ENCODE measurements around the gene SHROOM2. TPM values are rescaled to one million over a fixed set of nuclear protein-coding genes. Genes with fewer than 3 reads are reported as not detected.

Gene SHROOM2
- total RNA-seq, 1 experiment from 2014 or later, result 14.2 TPM

DNA sequence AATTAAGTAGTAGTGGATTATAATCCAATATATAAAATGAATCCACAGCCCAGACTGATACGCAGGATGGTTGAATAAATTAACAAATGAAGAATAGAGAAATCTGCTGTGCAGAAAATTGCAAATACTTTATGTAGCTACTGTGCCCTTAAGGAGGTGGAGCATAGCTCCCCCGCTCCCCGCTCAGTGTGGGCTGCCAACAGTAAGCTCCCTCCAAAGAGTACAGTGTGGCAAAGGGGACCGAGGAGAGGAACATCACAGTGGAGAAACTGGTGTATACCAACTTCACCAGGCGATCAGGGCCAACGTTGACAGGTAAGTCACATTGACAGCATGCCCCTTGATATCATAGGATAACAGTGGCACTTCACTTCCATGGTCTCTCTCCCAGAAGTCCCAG lies 123.0 kb downstream of the SHROOM2 start:
- H3K27me3 Mint-ChIP-seq (ENCODE audit: insufficient read depth, unreplicated experiment), result no peaks in the 10 kb centered on the region
- ChIA-PET POLR2A (no interaction called here), CTCF (no interaction called here)
- Histone ChIP-seq H3K4me1 (no peaks in the 10 kb centered on the region), H3K4me3 (ENCODE audit: low read depth, low read length) (no peak overlapping the region), H3K27me3 (replicated peaks; ENCODE audit: control insufficient read depth, insufficient read depth, low read length) (no peaks in the 10 kb centered on the region), H3K36me3 (ENCODE audit: control insufficient read depth, insufficient read depth, low read length) (no peaks in the 10 kb centered on the region), H3K9me3 (no peaks in the 10 kb centered on the region)
- no peaks in the 10 kb centered on the region for H3K9me3 Mint-ChIP-seq (ENCODE audit: unreplicated experiment)
- TF ChIP-seq, protein P1, sequence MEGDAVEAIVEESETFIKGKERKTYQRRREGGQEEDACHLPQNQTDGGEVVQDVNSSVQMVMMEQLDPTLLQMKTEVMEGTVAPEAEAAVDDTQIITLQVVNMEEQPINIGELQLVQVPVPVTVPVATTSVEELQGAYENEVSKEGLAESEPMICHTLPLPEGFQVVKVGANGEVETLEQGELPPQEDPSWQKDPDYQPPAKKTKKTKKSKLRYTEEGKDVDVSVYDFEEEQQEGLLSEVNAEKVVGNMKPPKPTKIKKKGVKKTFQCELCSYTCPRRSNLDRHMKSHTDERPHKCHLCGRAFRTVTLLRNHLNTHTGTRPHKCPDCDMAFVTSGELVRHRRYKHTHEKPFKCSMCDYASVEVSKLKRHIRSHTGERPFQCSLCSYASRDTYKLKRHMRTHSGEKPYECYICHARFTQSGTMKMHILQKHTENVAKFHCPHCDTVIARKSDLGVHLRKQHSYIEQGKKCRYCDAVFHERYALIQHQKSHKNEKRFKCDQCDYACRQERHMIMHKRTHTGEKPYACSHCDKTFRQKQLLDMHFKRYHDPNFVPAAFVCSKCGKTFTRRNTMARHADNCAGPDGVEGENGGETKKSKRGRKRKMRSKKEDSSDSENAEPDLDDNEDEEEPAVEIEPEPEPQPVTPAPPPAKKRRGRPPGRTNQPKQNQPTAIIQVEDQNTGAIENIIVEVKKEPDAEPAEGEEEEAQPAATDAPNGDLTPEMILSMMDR (IDR thresholded peaks at IDR 0.05; ENCODE audit: insufficient read depth in 1 of 2, low read depth in 1 of 2, low read length in 1 of 2, severe bottlenecking in 1 of 2, unreplicated experiment in 1 of 2), result no peak
- H3K27ac Mint-ChIP-seq (ENCODE audit: unreplicated experiment), result no peak overlapping the region
- intact Hi-C loops (cut with micrococcal nuclease; ENCODE audit: unreplicated experiment), result no loop called here
- no TSS peak for BruUV-seq (replicated peaks)
- H3K4me1 Mint-ChIP-seq (ENCODE audit: low read depth, unreplicated experiment), result no peaks in the 10 kb centered on the region
- H3K4me3 Mint-ChIP-seq (ENCODE audit: unreplicated experiment), result no peak overlapping the region
- DNase-seq, result no peak
- H3K36me3 Mint-ChIP-seq (ENCODE audit: insufficient read depth, unreplicated experiment), result peaks cover 5% of the 10 kb centered on the region

DNA sequence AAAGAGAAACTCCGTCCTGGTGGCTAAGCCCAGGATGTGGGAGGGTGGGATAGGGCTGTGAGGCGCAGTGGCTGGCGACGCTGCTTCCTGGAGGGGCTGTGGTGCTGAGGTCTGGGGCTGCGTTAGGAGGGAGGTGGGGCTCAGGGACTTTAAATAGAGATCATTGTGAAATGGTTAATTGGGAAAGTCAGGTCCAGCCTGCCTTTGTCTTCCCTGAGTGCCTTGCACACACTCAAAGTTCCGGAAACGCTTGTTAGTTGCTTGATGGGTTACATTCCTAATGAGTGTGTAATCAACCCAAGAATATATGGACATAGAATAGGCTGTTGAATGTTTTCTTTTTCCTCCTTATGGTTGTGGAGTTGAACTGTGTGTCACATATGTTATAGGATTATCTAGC lies 125.3 kb downstream of the SHROOM2 start:
- Mint-ChIP-seq H3K27me3 (ENCODE audit: insufficient read depth, unreplicated experiment) (no peaks in the 10 kb centered on the region), H3K9me3 (ENCODE audit: unreplicated experiment) (no peaks in the 10 kb centered on the region), H3K27ac (ENCODE audit: unreplicated experiment) (no peak overlapping the region), H3K4me1 (ENCODE audit: low read depth, unreplicated experiment) (no peaks in the 10 kb centered on the region), H3K36me3 (ENCODE audit: insufficient read depth, unreplicated experiment) (peaks cover 5% of the 10 kb centered on the region), H3K4me3 (ENCODE audit: unreplicated experiment) (no peak overlapping the region)
- no peaks in the 10 kb centered on the region for H3K9me3 ChIP-seq
- TF ChIP-seq, protein P1 (IDR thresholded peaks at IDR 0.05; ENCODE audit: insufficient read depth in 1 of 2, low read depth in 1 of 2, low read length in 1 of 2, severe bottlenecking in 1 of 2, unreplicated experiment in 1 of 2), result no peak
- no peak for DNase-seq
- H3K4me3 ChIP-seq (ENCODE audit: low read depth, low read length), result no peak overlapping the region
- CTCF ChIA-PET, result no interaction called here
- intact Hi-C loops (cut with micrococcal nuclease; ENCODE audit: unreplicated experiment), result no loop called here
- no peaks in the 10 kb centered on the region for H3K36me3 ChIP-seq (ENCODE audit: control insufficient read depth, insufficient read depth, low read length)
- H3K27me3 ChIP-seq (replicated peaks; ENCODE audit: control insufficient read depth, insufficient read depth, low read length), result no peaks in the 10 kb centered on the region
- POLR2A ChIA-PET, result no interaction called here
- BruUV-seq (replicated peaks), result no TSS peak
- no peaks in the 10 kb centered on the region for H3K4me1 ChIP-seq

DNA sequence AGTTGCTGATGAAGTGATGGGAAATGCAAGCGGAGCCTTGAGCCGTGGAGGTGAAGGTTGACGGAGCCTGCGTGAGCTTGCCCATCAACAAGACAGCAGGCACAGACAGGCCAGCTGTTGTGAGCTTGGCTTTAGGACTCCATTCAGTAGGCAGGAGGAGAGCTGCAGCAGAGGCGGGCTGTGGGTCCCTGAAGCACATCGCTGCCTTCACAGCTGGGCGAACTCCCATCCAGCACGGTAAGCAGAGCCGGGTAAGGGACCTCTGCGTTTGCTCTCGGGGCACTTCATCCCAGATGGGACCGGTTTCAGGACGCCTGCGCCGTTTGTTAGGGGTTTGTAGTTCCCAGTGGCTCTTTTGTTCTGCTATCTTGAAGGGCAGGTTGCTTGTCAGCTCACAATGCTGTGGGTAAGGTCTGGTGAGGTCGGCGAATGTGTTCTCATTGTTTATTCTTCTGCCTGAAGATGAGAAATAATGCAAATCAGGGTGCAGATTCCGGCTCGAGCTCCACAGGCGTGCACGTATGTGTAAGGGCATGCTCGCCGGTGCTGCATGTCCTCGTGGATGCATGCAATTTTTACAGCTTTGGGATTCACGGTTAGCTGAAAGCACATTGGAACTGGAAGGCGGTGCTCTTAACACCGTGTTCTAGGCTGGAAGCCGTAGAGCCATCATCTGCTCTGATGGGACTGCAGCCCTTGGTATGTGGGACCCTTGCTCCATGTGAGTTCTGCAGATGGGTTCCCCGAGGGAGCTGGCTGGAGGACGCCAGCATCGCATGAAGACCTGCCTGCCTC lies 126.3 kb downstream of the SHROOM2 start:
- Histone ChIP-seq H3K36me3 (ENCODE audit: control insufficient read depth, insufficient read depth, low read length) (no peaks in the 10 kb centered on the region), H3K4me1 (no peaks in the 10 kb centered on the region), H3K27me3 (replicated peaks; ENCODE audit: control insufficient read depth, insufficient read depth, low read length) (no peaks in the 10 kb centered on the region), H3K9me3 (no peaks in the 10 kb centered on the region), H3K4me3 (ENCODE audit: low read depth, low read length) (no peak overlapping the region)
- no peak overlapping the region for H3K27ac Mint-ChIP-seq (ENCODE audit: unreplicated experiment)
- intact Hi-C loops (cut with micrococcal nuclease; ENCODE audit: unreplicated experiment), result no loop called here
- TF ChIP-seq, protein P1 (IDR thresholded peaks at IDR 0.05; ENCODE audit: insufficient read depth in 1 of 2, low read depth in 1 of 2, low read length in 1 of 2, severe bottlenecking in 1 of 2, unreplicated experiment in 1 of 2), result no peak
- H3K4me1 Mint-ChIP-seq (ENCODE audit: low read depth, unreplicated experiment), result no peaks in the 10 kb centered on the region
- ChIA-PET POLR2A (no interaction called here), CTCF (interaction anchor here (0.6 kb wide), 1 partner anchor 1244 kb away, joined by 3 read pairs; no protein-coding TSS in a partner anchor)
- H3K27me3 Mint-ChIP-seq (ENCODE audit: insufficient read depth, unreplicated experiment), result no peaks in the 10 kb centered on the region
- no peaks in the 10 kb centered on the region for H3K9me3 Mint-ChIP-seq (ENCODE audit: unreplicated experiment)
- no TSS peak for BruUV-seq (replicated peaks)
- H3K36me3 Mint-ChIP-seq (ENCODE audit: insufficient read depth, unreplicated experiment), result peaks cover 5% of the 10 kb centered on the region
- DNase-seq, result no peak
- no peak overlapping the region for H3K4me3 Mint-ChIP-seq (ENCODE audit: unreplicated experiment)
